Stimulated activated CD8-positive, alpha-beta memory T cell treated with anti-CD3 and anti-CD28 coated beads, Interleukin-4, amount 100 ng/mL, for 24 hours (primary cell): Measurements from ENCODE around the gene ACBD4.

Source experiments
- DNase-seq: peaks from one replicate; pipeline ENCODE4 v3.0.0-alpha.2; 2020; ENCODE audit warnings: low read depth

Gene ACBD4

GRCh38 chr17:45136846-45137560 lies 1.5 kb downstream of the ACBD4 start:
- DNase-seq = no peak

DNA sequence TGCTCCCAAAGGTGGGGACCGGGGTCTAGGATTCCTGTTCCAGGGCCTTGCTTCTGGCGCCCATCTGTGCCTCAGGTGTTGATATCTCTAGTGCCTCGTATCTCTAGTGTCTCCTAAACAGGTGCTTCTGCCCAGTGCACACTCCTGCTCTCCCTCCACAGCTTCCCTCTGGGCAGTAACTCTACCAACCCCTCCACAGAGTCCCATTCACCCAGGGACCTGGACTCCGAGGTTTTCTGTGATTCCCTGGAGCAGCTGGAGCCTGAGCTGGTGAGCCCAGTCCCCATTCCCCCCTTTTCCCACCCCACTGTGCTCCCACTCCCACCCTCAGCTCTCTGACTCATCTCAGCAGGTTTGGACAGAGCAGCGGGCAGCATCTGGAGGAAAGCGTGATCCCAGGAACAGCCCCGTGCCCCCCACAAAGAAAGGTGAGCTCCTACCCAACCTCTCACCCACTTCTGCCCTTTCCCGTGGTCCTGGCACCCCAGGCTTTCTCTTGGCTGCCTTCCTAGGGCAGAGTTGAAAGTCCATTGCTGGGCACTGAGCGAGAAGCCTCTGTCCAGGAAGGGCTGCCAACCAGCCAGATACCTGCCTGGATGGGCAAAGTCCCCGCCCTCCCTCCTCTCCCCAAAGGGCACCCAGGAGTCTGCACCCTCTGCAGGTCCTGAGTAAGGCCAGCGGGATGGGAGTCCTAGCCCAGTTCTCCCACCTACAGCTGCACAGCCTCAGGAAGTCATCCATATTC lies 2.2 kb downstream of the ACBD4 start:
- DNase-seq = no peak

GRCh38 chr17:45138911-45139532 lies 3.5 kb downstream of the ACBD4 start:
- no peak for DNase-seq

GRCh38 chr17:45139533-45139920 lies 4.0 kb downstream of the ACBD4 start:
- DNase-seq = no peak

- no peak for DNase-seq
Observed at GRCh38 chr17:45143094-45143670, 7.7 kb downstream of the ACBD4 start.

- no peak for DNase-seq
Observed at GRCh38 chr17:45143767-45144198, 8.3 kb downstream of the ACBD4 start.

- no peak for DNase-seq
Observed at GRCh38 chr17:45144199-45145034, 8.9 kb downstream of the ACBD4 start.

- DNase-seq = no peak
Observed at GRCh38 chr17:45145035-45145389, 9.5 kb downstream of the ACBD4 start.

- no peak for DNase-seq
Observed at GRCh38 chr17:45146166-45146565, 10.7 kb downstream of the ACBD4 start.

DNA sequence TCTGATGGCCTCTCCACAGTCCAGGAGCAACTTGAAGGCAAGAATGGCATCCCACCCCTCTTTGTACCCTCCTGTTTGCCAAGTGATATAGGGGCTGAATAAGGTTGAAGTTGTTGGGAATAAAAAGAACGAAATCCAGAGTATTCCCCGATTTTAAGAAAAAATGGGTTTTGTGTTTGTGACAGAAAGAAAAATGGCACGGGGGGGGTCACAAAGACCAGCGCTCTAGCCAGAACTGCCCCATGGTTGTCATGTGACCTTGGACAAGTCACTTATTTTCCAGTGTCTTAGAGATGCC lies 11.1 kb downstream of the ACBD4 start:
- DNase-seq = no peak

DNA sequence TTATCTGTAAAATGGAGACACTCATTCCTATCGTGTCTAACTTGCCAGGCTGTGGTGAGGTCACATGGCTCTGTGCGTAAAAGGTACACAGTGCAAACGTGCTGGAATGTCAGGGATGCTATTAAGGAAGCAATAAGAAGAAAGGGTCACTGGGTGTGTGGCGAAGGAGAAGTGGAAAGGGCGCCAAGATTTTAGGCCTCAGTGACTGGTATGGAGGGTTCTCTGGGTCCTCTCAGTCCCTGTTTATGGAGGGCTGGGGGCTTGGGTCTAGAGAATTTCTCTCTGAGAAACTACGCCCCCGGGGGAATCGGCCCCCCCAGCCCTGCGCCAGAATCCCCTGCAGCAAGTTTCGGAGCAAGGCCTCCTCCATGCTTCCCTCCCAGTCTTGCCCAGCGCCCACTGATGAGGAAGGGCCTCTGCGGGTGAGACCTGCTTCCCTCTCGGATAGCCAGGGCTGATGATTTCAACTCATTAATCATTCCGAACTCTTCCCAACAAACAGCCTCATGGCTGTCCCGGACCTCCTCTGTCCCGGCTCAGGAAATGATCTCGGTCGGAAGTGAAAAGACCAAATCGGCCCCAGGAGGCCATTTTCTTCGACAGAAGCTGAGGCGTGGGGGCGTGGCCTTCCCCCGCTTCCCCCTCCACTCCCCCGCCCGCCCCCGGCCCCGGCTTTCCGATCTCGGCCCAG lies 11.5 kb downstream of the ACBD4 start:
- no peak for DNase-seq

DNA sequence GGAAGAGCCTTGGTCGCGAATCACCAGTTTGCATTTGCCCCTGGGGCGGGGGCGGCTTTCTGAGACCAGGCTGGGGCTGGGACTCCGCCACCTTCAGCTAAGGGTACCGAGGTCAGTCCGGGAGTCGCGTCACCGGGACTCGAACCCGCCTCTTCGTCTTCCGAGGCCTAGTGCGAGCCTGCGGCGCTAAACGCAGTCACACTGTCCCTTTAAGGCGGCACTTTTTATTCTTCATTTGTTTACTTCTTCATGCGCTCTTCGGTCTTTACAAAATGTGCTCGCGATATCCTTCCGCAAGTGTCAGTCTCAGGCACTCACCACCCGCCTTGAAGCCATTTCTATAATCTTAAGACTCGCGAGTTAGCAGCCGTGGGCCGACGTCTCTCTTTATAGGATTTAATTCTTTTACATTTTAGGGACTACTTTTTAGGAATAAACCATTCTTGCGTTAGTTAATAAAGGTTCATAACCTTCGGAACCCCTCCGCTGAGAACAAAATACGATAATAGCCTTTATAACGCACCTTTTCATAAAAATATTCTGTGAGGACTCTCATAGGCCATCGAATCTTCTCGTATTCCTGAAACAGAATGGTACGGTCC lies 12.2 kb downstream of the ACBD4 start:
- DNase-seq = peak; percentile 60

DNA sequence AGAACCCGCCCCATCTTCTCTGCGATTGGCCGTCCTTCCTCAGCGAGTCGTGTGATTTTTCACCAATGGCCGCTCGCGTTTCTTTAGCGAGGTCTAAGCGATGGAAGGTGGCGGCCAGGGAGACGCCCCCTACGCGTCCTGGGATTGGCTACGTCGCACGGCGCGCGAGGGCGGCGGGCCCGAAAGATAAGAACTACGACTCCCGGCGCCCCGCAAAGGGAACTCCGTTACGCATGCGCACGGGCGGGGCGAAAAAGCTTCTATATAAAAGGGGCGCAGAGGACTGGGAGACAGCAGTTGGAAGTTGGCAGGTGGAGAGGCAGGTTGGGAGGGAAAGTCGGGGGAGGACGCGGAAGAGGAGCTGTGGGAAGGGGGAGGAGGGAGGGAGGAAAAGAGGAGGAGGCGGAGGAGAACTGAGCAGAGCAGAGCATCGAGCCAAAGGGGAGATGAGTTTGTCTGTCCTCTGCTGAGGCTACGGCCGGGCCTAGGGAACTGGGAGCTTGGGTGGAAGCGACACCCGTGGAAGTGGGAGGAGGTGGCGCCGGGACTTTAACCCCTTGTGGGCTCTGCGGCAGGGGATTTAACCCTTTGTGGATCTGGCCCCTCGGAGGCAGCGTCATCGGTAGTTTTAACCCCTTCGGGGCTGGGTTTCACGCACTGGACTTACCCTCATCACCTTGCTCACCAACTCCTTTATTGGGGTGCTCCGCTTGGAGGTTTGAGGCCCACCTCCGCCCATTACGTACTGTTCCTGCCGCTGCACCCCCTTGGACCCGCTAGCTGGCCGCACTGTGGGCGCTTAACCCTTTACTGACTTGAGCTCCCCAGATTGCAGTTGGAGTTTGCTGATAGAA lies 12.9 kb downstream of the ACBD4 start, which contains the start of gene HEXIM1:
HEXIM1 (plus strand) TSS at position 293 of the 854 bp plus-strand sequence. CDS start 716 bp downstream, outside the sequence.
- peak; percentile 97 for DNase-seq

- peak; percentile 56 for DNase-seq
Observed at GRCh38 chr17:45149037-45149668, 13.7 kb downstream of the ACBD4 start.

DNA sequence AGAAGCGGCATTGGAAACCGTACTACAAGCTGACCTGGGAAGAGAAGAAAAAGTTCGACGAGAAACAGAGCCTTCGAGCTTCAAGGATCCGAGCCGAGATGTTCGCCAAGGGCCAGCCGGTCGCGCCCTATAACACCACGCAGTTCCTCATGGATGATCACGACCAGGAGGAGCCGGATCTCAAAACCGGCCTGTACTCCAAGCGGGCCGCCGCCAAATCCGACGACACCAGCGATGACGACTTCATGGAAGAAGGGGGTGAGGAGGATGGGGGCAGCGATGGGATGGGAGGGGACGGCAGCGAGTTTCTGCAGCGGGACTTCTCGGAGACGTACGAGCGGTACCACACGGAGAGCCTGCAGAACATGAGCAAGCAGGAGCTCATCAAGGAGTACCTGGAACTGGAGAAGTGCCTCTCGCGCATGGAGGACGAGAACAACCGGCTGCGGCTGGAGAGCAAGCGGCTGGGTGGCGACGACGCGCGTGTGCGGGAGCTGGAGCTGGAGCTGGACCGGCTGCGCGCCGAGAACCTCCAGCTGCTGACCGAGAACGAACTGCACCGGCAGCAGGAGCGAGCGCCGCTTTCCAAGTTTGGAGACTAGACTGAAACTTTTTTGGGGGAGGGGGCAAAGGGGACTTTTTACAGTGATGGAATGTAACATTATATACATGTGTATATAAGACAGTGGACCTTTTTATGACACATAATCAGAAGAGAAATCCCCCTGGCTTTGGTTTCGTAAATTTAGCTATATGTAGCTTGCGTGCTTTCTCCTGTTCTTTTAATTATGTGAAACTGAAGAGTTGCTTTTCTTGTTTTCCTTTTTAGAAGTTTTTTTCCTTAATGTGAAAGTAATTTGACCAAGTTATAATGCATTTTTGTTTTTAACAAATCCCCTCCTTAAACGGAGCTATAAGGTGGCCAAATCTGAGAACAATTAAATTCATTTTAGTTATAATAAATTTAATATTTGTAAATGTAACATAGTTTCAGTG lies 14.5 kb downstream of the ACBD4 start:
- DNase-seq = no peak

DNA sequence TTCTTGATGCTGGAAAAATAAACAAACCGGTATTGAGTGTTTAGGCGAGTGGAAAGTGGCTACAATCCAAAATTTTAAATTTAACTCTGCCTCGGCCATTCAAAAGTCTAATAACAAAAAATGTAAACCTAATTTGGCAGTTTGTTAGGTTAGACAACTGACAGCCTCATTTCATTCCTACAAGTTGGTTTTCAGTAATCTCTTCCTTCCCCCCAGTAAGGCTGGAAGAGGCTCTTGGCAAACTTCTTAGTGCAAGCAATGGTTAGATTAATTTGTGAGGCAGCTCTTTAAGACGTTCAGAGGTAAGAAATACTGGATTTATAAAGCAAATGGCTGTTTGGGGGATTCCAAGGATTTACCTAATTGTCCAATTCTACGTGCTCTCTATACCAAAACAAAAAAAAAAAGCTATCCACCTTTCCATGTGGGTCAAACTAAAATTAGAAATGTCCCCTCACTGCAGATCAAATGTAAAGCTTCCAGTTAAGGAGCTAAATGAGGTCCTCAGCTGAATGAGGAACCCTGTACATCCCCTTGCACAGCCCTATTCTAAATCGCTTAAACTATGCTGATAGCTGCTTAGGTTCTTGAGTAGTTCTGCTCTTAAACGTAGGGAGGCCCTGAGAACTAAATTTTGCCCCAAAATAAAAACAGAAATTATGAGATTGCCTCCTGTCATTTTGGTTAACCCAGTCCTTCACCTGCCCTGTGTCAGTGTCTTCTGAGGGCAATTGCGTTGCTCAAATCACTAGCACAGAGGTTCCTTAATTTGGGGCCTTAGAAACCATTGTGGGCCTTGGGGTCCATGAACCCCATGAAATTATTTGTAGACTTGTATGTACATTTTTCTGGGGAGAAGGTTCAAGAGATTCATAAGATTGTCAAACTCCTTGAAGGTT lies 15.7 kb downstream of the ACBD4 start:
- DNase-seq = no peak

DNA sequence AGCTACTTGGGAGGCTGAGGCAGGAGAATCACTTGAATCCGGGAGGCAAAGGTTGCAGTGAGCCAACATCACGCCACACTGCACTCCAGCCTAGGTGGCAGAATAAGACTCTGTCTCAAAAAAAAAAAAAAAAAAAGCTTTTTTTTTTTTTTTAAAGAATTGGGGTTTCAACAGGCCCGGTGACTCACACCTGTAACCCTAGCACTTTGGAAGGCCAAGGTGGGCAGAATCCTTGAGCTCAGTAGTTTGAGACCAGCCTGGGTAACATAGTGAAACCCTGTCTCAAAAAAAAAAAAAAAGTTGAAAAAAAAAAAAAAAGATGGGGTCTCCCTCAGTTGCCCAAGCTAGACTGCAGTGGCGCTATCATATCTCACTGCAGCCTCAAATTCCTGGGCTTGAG lies 19.5 kb downstream of the ACBD4 start:
- no peak for DNase-seq
